ENCODE measurements around the gene MLXIP.

MLXIP gene

GRCh38 chr12:122192441-122192840 lies 113.9 kb downstream of the MLXIP start:
- no peak for DNase-seq

GRCh38 chr12:122194804-122195203 lies 116.2 kb downstream of the MLXIP start:
- no peak for DNase-seq

DNA sequence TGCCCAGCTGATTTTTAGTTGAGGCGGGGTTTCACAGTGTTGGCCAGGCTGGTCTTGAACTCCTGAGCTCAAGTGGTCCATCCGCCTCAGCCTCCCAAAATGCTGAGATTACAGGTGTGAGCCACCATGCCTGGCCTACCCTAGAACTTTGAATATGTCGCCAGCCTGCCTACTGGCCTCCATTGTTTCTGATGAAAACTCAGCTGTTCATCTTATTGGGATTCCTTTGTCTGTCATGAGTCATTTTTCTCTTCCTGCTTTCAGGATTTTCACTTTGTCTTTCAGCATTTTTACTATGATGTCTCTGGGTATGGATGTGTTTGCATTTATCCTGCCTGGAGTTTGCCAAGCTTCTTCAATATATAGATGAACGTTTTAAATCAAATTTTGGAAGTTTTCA lies 116.8 kb downstream of the MLXIP start:
- no peak for DNase-seq
